Stimulated activated CD4-positive, alpha-beta T cell treated with anti-CD3 and anti-CD28 coated beads, Interleukin-4, amount 100 ng/mL, for 24 hours (primary cell): Measurements from ENCODE around the gene FBXL17.

Source experiments
- DNase-seq: peaks from one replicate; pipeline ENCODE4 v3.0.0-alpha.2; 2020

The FBXL17 gene

DNA sequence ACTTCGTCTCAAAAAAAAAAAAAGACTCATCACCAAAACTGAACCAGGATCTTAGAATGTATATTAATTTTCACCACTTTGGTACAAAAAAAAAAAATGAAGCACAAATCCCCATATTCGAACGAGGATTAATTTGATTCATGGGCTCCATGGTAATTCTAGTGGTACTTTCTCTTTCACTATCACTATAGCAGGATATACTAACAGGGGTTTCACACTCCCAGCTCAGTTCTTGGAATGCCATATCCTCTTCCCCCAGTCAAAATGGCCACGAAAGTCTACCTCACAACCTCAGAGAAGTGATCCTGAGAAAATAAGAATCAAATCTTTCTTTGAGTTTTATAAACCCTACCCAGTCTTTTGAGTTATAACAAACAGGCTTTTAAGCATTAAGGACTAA, 235.7 kb downstream of the FBXL17 start:
- DNase-seq, result no peak

DNA sequence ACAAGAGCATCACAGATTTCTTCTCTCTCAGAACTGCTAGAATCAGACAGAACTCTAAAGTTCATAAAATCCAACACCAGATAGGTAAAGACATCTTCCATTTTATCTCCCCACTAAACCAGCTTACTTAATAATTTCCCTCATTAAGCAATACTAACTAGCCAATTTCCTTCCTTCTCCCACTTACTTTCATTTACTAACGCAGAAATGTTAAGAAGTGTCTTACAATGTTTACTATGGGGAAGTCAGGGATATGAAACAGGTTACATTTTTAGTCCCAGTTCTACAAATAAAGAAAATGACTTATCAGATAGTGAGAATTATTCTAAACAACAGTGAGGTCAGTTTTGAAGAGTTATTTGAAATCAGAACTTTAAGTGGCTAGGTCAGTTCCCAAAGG, 236.5 kb downstream of the FBXL17 start:
- no peak for DNase-seq

- DNase-seq, result no peak
These were observed 237.6 kb downstream of the FBXL17 start for GRCh38 chr5:108144332-108144731.

DNA sequence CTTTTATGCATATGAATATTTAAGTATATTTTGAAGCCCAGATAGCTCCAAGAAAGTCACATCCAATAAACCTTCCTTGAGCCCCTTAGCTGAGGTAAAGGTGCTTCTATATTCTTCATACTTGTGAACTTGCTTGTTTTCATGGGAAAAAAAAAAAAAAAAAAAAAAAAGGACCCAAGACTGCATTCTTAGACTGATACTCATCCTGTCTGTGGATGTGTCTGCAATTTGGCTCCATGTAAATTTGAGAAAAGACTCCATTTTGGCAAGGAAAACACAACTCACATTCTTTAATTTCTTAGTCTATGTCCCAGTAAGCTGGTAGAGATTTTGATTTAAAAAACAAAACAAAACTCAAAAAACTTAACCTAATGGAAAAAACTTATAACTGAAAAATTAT, 238.3 kb downstream of the FBXL17 start:
- DNase-seq, result no peak

DNA sequence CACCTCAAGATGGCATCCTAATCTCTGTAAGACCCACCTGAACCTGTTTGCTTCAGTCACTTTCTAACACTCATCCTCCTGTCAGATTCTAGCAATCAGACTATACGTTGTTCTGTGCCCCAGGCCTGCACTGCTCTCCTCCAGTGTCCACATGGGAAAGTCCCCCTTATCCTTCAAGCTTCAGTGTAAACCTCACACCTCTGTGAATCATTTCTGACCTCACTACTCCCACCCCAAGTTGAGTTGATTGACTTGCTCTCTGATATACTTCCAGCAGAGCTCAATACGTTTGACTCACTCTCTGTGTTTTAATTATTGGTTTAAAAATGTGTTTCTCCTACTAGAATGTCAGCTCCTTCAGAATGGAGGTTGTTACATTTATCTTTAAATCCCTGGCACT, 240.2 kb downstream of the FBXL17 start:
- DNase-seq, result no peak

- no peak for DNase-seq
These were observed 245.4 kb downstream of the FBXL17 start for GRCh38 chr5:108136493-108136892.

GRCh38 chr5:108129129-108129528, 252.8 kb downstream of the FBXL17 start:
- DNase-seq, result no peak

DNA sequence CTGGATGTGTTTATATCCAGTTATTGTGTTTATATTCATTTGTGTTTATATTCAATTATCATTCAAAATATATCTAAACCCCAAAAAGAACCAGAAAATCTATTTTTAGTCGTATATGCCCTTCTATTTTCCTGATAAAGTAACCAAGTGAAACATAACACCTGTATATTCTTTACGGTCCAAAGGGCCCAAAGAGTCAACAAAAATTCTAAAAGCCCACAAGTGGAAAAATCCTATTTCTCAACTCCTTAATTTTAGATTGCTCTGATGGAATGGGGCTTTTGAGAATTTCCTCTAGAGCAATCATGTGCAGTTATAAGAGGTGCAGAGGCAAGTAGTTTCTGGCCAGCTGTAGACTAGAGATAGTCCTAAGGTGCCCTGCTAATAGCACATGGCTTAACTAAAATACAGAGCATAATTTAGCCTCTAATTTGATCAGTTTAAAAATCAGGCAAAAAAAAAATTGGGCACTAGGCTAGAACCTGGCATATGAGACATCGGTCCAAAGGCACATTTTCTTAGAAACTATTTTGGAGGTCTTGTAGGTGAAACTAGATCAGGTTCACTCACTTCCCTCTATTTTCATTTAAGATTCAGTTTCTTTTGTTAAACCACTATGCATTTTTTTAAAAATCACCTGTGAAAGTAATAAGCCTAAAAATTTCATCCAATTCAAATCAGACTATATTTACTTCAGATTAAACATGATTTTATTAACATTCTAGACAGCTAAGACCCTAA, 256.0 kb downstream of the FBXL17 start:
- DNase-seq, result no peak

- DNase-seq, result no peak
These were observed 257.3 kb downstream of the FBXL17 start for GRCh38 chr5:108124596-108124995.

DNA sequence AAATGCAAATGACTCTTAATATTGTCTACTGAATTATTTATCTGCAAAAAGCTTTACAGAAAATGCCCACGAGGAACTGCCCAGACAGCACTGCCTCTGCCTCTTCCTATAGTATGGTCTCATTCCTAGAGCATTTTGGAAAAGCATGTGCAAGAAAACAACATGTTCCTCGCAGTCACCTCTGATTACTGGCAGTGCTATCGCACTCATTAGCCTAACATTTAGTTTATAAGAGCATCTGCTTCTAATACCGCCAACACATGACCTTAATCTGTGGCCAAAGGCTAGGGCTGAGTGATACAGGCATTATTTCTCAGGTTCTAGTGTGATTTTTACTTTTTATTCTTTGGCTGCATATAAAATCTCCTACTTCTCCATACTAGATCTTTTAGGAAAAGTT, 259.2 kb downstream of the FBXL17 start:
- DNase-seq, result no peak

DNA sequence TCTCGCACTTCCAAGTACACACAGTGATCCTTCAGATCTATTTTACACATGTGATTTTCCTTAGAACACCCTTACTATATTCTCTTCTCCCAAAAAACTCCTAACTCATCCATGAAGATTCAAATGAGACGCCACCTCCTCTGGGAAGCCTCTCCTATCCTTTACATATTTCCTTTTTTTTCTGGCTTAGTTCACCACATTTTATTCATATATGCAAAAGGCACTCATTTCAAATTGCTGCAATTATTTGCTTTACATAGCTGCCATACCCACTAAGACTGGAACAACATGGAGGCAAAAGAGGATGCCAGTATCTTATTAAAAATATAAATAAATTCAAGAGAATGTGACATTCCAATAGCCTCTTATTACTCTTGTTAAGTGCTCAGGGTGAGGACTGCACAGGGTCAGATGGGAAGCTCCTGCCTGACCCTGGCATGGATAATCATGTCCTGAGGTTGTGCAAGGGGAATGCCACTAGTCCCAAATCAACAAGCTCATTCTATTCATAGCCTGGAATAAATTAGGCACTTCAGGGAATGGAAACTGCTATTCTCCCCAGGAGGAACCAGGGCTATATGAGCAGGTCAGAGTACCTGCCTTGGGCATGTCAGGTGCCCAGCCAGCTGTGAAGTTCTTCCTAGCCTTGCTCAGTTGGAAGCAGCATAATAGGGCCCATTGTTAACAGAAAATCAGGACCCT, 262.9 kb downstream of the FBXL17 start:
- DNase-seq, result no peak

DNA sequence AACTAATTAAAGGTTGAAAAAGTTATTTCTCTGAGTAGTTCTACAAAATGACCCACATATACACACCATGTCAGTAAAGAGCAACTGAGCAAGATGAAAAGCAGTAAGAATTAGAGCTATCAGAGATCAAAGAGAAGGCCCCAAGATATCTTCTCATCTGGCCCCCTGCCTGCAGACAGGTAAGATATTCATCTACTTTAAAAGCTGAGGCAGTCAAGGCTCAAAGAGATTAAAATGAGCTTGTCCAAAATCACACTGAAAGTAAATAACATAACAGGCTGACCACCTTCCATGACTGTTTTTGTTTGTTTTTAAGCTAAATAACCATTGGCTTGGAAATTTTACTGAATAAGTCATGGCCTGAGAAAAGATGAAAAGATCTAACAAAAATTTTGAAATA, 266.2 kb downstream of the FBXL17 start:
- DNase-seq, result no peak

DNA sequence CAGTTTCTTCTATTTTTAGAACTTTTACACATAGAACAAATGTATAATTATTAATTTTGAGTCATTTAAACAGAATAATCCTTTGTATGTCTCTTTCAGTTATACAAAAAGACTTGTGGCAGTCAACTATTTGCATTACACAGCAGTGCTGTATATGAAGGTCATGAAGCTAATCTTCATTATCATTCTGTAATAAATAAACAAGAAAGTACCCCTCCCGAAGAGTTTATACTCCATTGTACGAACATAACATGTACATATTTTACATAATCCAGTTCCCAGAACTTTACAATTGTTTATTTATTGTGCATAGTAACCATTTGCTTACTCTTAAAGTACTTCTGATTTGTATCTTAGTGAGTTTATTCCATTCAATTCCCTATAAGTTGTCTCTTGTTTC, 267.9 kb downstream of the FBXL17 start:
- DNase-seq, result no peak

DNA sequence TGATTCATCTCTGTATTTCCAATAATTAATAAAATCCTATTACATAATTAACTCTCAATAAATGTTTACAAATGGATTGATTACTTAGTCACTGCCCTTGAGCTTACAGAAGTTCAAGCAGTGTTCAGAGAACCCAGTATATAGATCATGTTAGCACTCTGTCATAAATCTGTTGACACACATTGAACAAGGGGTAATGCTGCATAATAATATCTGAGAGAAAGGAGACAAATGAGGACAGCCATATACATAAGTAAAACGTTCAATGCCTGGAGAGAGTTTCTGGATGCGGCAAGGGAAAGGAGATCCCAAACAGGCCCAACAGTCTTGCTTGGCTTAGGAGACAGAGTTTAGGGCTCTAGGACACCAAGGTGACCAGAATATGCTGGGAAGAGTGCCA, 270.2 kb downstream of the FBXL17 start:
- no peak for DNase-seq

DNA sequence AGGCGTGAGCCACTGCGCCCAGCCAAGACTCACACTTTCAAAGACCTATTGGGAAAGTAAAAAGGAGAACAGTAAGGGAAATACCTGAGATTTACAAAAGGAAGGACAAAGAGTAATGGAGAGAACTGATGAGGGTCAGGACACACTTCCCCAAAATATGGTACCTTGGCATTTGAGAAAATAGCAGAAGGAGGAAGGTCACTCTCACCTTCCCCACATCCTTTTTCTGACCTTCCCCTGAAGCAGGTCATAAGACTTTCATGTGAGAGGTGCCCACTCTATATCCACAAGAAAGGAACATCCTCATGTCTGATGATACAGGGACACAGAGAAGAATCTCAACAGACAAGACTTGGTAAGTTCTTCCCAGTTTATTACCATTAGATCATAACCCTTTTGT, 272.8 kb downstream of the FBXL17 start:
- no peak for DNase-seq

DNA sequence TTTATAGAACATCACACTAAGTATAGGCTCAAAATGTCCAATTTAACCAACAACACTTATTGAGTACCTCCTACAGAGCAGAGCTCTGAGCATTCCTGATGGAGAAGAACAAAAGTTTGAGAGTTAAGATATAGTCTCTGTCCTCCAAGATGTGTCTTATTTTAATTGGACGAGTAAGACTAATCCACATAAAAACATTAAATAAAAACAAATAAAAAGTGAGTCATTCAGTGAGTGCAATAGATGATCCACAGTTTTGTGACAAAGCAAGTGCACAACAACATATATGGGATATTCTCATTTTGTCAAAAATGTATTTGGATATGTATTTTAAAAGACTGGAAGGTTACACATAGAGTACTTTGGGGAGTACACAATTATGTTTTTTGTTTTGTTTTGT, 277.4 kb downstream of the FBXL17 start:
- DNase-seq, result no peak

DNA sequence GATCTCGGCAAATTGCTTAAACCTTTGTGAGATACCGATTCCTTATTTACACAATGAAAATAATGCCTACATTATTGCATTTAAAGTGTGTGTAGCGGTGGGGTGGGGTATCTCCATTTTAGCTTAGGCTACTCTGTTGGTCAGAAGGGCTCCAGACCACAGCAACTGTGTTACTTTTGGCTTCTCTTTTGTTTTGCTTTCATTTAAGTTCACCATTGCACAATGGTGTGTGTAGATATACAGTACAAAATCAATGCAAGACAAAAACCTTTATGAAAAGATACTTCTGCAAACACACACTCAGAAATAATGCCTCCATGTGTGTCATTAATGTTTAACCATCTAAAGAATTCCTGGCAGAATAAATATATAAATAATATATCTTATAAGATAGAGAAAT, 279.4 kb downstream of the FBXL17 start:
- no peak for DNase-seq

GRCh38 chr5:108101821-108102220, 280.1 kb downstream of the FBXL17 start:
- no peak for DNase-seq

GRCh38 chr5:108101130-108101529, 280.8 kb downstream of the FBXL17 start:
- DNase-seq, result no peak

DNA sequence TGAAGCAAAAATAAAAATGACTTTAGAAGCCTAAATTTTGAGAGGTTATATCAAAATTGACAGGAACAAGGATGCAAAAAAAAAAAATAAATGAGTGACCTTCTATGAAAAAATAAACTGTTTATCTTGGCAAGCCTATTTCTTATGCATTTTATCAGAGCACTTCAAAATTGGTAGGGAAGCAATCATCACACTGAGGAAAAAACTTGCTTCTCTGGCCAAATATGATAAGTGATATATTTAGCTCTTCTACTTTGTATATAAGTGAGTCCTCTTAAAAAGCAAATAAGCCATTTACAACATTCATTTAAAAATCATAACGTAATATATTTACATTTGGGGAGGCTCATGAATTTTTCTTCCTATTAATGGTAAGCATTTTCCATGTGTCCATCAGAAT, 287.1 kb downstream of the FBXL17 start:
- DNase-seq, result no peak

GRCh38 chr5:108093186-108093585, 288.7 kb downstream of the FBXL17 start:
- no peak for DNase-seq

- no peak for DNase-seq
These were observed 291.0 kb downstream of the FBXL17 start for GRCh38 chr5:108090946-108091345.

DNA sequence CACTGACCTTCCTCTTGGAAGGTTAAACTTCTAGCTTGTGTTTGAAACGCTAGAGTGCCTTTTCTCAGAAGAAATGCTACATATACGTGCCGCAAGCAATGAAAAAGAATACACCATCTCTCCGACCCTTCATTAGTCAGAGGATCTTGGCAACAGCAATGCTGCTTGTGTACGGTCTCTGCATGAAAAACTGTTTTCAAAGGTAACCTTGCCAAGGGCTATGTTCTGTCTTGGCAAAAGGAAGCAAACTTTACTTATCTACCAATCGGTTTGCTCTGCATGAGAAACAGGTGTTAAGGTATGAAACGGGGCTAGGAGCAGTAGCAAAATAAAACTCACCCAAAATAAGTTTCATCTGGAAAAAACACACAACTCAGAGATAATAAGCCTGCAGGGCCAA, 297.8 kb downstream of the FBXL17 start:
- DNase-seq, result no peak

DNA sequence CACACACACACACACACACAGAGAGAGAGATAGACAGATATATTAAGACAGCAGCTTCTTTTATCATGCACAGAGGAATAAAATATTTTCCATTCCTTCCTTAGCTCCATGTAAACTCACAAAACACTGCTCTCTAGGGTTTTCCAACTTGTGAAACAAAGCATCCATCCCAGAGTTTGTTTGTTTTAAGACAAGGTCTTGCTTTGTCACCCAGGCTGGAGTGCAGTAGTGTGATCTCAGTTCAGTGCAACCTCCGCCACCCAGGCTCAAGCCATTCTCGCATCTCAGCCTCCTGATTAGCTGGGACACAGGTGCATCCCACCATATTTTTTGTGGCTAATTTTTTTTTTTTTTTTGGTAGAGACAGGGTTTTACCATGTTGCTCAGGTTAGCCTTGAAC, 298.7 kb downstream of the FBXL17 start:
- DNase-seq, result no peak

GRCh38 chr5:108081707-108082106, 300.2 kb downstream of the FBXL17 start:
- DNase-seq, result no peak
